G401 (cell line): ENCODE measurements around the gene OR2M2. TPM values are rescaled to one million over a fixed set of nuclear protein-coding genes. Genes with fewer than 3 reads are reported as not detected.

ENCODE experiments used
- total RNA-seq: library from RNA; depleted of rRNA; stranded (reverse); fragments of >200 nt; shearing (Covaris generic); gene quantifications from 2 replicates; pipeline ENCODE4 v1.2.3, GENCODE V29; 2014; rRNA removed

OR2M2 gene
- total RNA-seq, 1 experiment from 2014 or later = not detected

Other genes starting within 250 kb of the OR2M2 start
- not detected in 2 replicates for gene OR2AJ1, start 249.9 kb upstream of the OR2M2 start, total RNA-seq
- gene OR2L8, start 226.0 kb upstream of the OR2M2 start, total RNA-seq = not detected in 2 replicates
- gene OR2AK2, start 209.6 kb upstream of the OR2M2 start, total RNA-seq = not detected in 2 replicates
- not detected in 2 replicates for gene OR2L5, start 161.2 kb upstream of the OR2M2 start, total RNA-seq
- not detected in 2 replicates for gene OR2L2, start 144.8 kb upstream of the OR2M2 start, total RNA-seq
- not detected in 2 replicates for gene OR2L3, start 128.0 kb upstream of the OR2M2 start, total RNA-seq
- gene OR2L13, start 79.6 kb upstream of the OR2M2 start, total RNA-seq = not detected in 2 replicates
- not detected in 2 replicates for gene OR2M5, start 29.7 kb upstream of the OR2M2 start, total RNA-seq
- not detected in 2 replicates for gene OR2M3, start 22.4 kb downstream of the OR2M2 start, total RNA-seq
- not detected in 2 replicates for gene OR2M4, start 56.6 kb downstream of the OR2M2 start, total RNA-seq
- gene OR2T33, start 103.2 kb downstream of the OR2M2 start, total RNA-seq = not detected in 2 replicates
- not detected in 2 replicates for gene OR2T12, start 128.6 kb downstream of the OR2M2 start, total RNA-seq
- gene OR2M7, start 149.7 kb downstream of the OR2M2 start, total RNA-seq = not detected in 2 replicates
- not detected in 2 replicates for gene OR14C36, start 174.0 kb downstream of the OR2M2 start, total RNA-seq
- gene OR2T4, start 186.8 kb downstream of the OR2M2 start, total RNA-seq = not detected in 2 replicates
- not detected in 2 replicates for gene OR2T6, start 200.9 kb downstream of the OR2M2 start, total RNA-seq
- not detected in 2 replicates for gene OR2T1, start 228.2 kb downstream of the OR2M2 start, total RNA-seq